ENCODE data around the gene FUNDC2. TPM values are rescaled to one million over a fixed set of nuclear protein-coding genes. Genes with fewer than 3 reads are reported as not detected.

The FUNDC2 gene
- total and polyA plus RNA-seq, 8 donors, result 9.3 to 123 (median 73.2) TPM

DNA sequence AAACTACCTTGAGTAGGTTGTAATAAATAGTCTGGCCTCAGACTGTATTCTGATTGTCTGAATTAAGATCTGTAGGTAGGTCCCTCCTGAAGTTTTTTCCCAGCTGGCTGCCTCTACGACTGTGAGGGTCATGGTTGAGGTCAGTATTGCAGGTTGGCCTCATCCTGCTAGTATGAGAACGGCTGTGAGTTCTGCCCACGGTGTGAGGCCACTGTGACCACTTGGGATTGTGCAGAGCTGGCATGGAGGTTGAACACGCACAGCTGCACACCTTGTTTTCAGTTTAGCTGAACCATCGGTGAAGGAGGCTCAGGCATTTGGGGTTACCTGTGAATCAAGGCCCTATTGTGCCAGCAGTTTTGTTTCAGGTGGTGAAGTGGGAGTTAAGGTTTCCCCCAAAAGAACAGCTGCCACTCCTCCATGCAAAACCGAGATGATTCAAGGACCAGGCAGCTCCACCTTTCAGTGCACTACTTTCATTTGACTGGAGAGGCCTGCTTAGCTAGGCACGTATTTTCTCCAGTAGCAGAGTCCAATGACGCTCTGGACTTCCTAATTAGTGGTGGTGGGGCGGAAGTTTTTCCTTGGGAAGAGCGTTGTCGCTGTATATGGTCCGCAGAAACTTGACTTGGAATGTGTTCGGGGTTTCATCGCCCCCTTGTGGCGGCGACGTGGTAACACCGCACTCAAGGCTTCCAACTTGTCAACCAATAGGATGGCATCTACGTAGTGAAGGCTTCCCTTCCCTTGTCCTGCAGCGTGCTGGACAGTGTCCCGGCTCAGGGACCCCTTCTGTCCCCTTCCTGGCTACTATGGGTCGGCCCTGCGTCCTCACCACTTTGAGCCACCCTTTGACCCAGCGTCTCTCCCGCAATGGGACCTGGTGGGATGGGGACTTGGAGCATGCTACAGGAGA, 30.5 kb downstream of the FUNDC2 start:
- Histone ChIP-seq H3K4me1 (peaks cover 0 to 14% (median 4%) of the 10 kb centered on the region in 4 donors), H3K4me3 (peak overlapping the region in 3 of 4 donors; percentile 16 to 22 (median 22)), H3K36me3 (peaks cover 0 to 34% (median 17%) of the 10 kb centered on the region in 4 donors), H3K27me3 (no peaks in the 10 kb centered on the region), H3K27ac (peak overlapping the region in 4 of 5 donors; percentile 20 to 71 (median 50)), H3K9me3 (no peaks in the 10 kb centered on the region)
- WGBS, 5 donors, result 8 to 28% (median 12%) methylated on average over 11 to 25 of the region's 25 CpGs
- intact Hi-C loops (cut with DNase I; ENCODE audit: low total_unique reads), result no loop called here
- TF ChIP-seq, protein P1, sequence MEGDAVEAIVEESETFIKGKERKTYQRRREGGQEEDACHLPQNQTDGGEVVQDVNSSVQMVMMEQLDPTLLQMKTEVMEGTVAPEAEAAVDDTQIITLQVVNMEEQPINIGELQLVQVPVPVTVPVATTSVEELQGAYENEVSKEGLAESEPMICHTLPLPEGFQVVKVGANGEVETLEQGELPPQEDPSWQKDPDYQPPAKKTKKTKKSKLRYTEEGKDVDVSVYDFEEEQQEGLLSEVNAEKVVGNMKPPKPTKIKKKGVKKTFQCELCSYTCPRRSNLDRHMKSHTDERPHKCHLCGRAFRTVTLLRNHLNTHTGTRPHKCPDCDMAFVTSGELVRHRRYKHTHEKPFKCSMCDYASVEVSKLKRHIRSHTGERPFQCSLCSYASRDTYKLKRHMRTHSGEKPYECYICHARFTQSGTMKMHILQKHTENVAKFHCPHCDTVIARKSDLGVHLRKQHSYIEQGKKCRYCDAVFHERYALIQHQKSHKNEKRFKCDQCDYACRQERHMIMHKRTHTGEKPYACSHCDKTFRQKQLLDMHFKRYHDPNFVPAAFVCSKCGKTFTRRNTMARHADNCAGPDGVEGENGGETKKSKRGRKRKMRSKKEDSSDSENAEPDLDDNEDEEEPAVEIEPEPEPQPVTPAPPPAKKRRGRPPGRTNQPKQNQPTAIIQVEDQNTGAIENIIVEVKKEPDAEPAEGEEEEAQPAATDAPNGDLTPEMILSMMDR (IDR thresholded peaks at IDR 0.05), result peak in 5 of 7 experiments; percentile 29 to 74 (median 69)
- no peak for TF ChIP-seq POLR2A (IDR thresholded peaks at IDR 0.05)
- no peak for TF ChIP-seq EP300 (IDR thresholded peaks at IDR 0.05)
- peak in 2 of 3 donors; percentile 26 to 71 for TF ChIP-seq POLR2AphosphoS5 (IDR thresholded peaks at IDR 0.05)
- peak; percentile 68 to 90 for DNase-seq

DNA sequence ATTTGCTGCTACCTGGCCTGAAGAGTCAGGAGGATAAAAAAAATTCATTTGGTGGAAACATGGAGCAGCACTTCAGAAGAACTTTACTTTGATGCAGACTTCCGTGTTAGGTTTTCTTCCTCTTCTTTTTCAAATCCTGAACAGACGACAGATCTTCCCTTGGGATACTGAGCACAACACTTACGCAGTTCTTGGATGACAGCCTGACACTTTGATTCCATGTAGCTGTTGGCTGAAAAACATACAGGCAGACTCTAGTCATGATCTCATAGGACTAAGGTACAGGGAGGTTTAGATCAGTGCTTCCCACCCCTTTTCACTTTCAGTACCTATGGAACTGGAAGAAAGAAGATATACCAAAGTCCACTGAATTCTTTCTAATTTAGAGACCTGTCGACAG, 35.1 kb downstream of the FUNDC2 start:
- DNase-seq, result peak in 1 of 2 donors; percentile 20
- 81 to 85% (median 83%) methylated on average over 4 of the region's 4 CpGs for WGBS, 5 donors
- Histone ChIP-seq H3K4me1 (peaks cover 0 to 9% (median 2%) of the 10 kb centered on the region in 4 donors), H3K4me3 (no peak overlapping the region), H3K9me3 (no peaks in the 10 kb centered on the region), H3K36me3 (peaks cover 0 to 23% (median 10%) of the 10 kb centered on the region in 4 donors), H3K27ac (no peak overlapping the region), H3K27me3 (no peaks in the 10 kb centered on the region)
- no peak for TF ChIP-seq EP300 (IDR thresholded peaks at IDR 0.05)
- TF ChIP-seq, protein P1 (IDR thresholded peaks at IDR 0.05), result no peak
- no peak for TF ChIP-seq POLR2A (IDR thresholded peaks at IDR 0.05)
- TF ChIP-seq POLR2AphosphoS5 (IDR thresholded peaks at IDR 0.05), result no peak
- intact Hi-C loops (cut with DNase I; ENCODE audit: low total_unique reads), result no loop called here

DNA sequence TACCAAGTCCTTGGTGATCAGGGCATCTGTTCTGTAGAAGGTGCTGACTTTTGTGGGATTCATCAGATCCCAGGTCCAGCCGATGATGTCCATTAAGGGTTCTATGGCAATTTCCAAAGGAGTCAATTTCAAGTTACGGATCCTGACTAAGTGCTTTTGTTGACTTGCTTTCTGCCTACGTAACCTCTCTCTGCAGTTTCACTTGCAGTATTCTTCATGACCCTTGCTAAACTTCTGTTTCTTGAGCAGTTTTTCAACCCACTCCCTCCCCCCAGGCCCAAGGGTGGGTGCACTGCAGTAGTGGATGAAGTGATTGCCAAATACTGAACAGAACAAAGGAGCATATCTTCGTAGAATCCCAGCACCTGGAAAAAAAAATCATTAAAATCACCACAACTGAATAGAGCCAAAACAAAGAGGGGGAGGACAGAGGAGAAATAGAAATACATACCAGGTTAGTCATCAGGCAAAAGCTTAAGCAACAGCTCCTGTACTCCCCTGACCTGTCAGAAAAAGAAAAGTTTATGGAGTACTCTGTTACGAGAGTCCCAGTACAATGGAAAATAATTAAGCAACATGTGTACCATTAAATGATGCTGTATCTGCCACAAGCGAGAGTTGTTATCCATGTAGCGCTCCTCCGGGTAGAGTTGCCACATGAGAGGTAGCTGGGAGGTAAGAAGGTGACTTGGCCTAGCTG, 38.5 kb downstream of the FUNDC2 start:
- intact Hi-C loops (cut with DNase I; ENCODE audit: low total_unique reads), result no loop called here
- Histone ChIP-seq H3K27me3 (no peaks in the 10 kb centered on the region), H3K27ac (no peak overlapping the region), H3K9me3 (no peaks in the 10 kb centered on the region), H3K36me3 (peaks cover 0 to 16% (median 9%) of the 10 kb centered on the region in 4 donors), H3K4me3 (no peak overlapping the region), H3K4me1 (peaks cover 0 to 19% (median 9%) of the 10 kb centered on the region in 4 donors)
- no peak for DNase-seq
- TF ChIP-seq, protein P1 (IDR thresholded peaks at IDR 0.05), result no peak
- no peak for TF ChIP-seq EP300 (IDR thresholded peaks at IDR 0.05)
- no peak for TF ChIP-seq POLR2AphosphoS5 (IDR thresholded peaks at IDR 0.05)
- TF ChIP-seq POLR2A (IDR thresholded peaks at IDR 0.05), result no peak
- WGBS, 5 donors, result 75 to 88% (median 85%) methylated on average over 8 of the region's 8 CpGs

DNA sequence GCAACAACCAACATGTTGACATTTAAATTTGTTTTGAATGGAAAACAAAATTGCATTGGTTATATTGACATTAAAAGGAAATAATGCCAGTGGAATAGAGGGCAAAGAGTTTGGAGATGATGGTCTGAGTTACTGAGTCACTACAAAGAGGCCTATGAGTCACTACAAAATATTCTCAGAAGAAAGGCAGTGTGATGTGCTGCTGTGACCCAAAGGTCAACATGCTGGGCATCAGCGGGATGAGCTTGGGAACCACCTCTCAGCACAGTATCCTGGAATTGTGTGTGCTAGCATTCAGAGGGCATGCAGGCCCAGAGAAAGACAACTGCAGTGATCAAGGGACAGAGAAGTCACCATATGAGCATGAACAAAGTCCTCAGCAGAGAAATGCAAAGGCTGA, 41.5 kb downstream of the FUNDC2 start:
- Histone ChIP-seq H3K9me3 (peaks cover 0 to 4% (median 0%) of the 10 kb centered on the region in 4 donors), H3K27me3 (no peaks in the 10 kb centered on the region), H3K4me3 (no peak overlapping the region), H3K4me1 (peaks cover 0 to 31% (median 14%) of the 10 kb centered on the region in 4 donors), H3K27ac (no peak overlapping the region), H3K36me3 (no peaks in the 10 kb centered on the region)
- no peak for DNase-seq
- TF ChIP-seq EP300 (IDR thresholded peaks at IDR 0.05), result no peak
- TF ChIP-seq, protein P1 (IDR thresholded peaks at IDR 0.05), result no peak
- no peak for TF ChIP-seq POLR2AphosphoS5 (IDR thresholded peaks at IDR 0.05)
- TF ChIP-seq POLR2A (IDR thresholded peaks at IDR 0.05), result no peak
- WGBS, 5 donors, result 53 to 83% (median 72%) methylated on average over 1 of the region's 1 CpG
- intact Hi-C loops (cut with DNase I; ENCODE audit: low total_unique reads), result no loop called here
